ENCODE measurements around the gene ZNF337. TPM values are rescaled to one million over a fixed set of nuclear protein-coding genes. Genes with fewer than 3 reads are reported as not detected.

ZNF337 gene
- total and polyA plus RNA-seq, 4 donors = 1.1 to 5.9 (median 3.2) TPM

- Histone ChIP-seq H3K9ac (ENCODE audit: low read depth in 1 of 2, low read length in 2 of 2) (no peak overlapping the region), H3K27me3 (ENCODE audit: control insufficient read depth in 4 of 4, insufficient read depth in 4 of 4, low read length in 3 of 4) (no peaks in the 10 kb centered on the region), H3K4me1 (ENCODE audit: control insufficient read depth in 4 of 4, insufficient read depth in 4 of 4, low read length in 3 of 4) (no peaks in the 10 kb centered on the region), H3K36me3 (ENCODE audit: control insufficient read depth in 4 of 4, insufficient read depth in 3 of 4, low read depth in 1 of 4, low read length in 3 of 4) (peaks cover 1 to 11% (median 6%) of the 10 kb centered on the region in 4 donors), H3K27ac (ENCODE audit: low read depth in 1 of 2, low read length in 2 of 2) (no peak overlapping the region), H3K4me3 (ENCODE audit: low read depth in 1 of 3, low read length in 3 of 3) (no peak overlapping the region), H3K9me3 (ENCODE audit: control insufficient read depth in 4 of 4, low read length in 3 of 4) (no peaks in the 10 kb centered on the region)
- DNase-seq (ENCODE audit: low spot score) = no peak
- TF ChIP-seq RXRA (IDR thresholded peaks at IDR 0.05) (no peak), NR2F2 (IDR thresholded peaks at IDR 0.05) (no peak), RAD21 (IDR thresholded peaks at IDR 0.05) (no peak), YY1 (IDR thresholded peaks at IDR 0.05) (no peak)
- WGBS = 97% methylated on average over 3 of the region's 3 CpGs
Measured at GRCh38 chr20:25644814-25645213, 51.8 kb downstream of the ZNF337 start.

GRCh38 chr20:25643716-25644115, 52.9 kb downstream of the ZNF337 start:
- H3K27ac ChIP-seq (ENCODE audit: low read depth in 1 of 2, low read length in 2 of 2) = no peak overlapping the region
- no peaks in the 10 kb centered on the region for H3K4me1 ChIP-seq (ENCODE audit: control insufficient read depth in 4 of 4, insufficient read depth in 4 of 4, low read length in 3 of 4)
- DNase-seq (ENCODE audit: low spot score) = no peak
- H3K27me3 ChIP-seq (ENCODE audit: control insufficient read depth in 4 of 4, insufficient read depth in 4 of 4, low read length in 3 of 4) = no peaks in the 10 kb centered on the region
- H3K4me3 ChIP-seq (ENCODE audit: low read depth in 1 of 3, low read length in 3 of 3) = no peak overlapping the region
- H3K9ac ChIP-seq (ENCODE audit: low read depth in 1 of 2, low read length in 2 of 2) = no peak overlapping the region
- TF ChIP-seq ZBTB33 (IDR thresholded peaks at IDR 0.05) = no peak
- no peak for TF ChIP-seq TAF1 (conservative IDR thresholded peaks at IDR 0.05)
- TF ChIP-seq, protein P1, sequence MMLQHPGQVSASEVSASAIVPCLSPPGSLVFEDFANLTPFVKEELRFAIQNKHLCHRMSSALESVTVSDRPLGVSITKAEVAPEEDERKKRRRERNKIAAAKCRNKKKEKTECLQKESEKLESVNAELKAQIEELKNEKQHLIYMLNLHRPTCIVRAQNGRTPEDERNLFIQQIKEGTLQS (IDR thresholded peaks at IDR 0.05) = no peak
- no peak for TF ChIP-seq NR2F2 (IDR thresholded peaks at IDR 0.05)
- no peak for TF ChIP-seq GABPA (IDR thresholded peaks at IDR 0.05 in 1 of 2, conservative IDR thresholded peaks at IDR 0.05 in 1 of 2)
- TF ChIP-seq EGR1 (IDR thresholded peaks at IDR 0.05; ENCODE audit: low read depth in 2 of 2) = no peak
- TF ChIP-seq RAD21 (IDR thresholded peaks at IDR 0.05) = no peak
- TF ChIP-seq RXRA (IDR thresholded peaks at IDR 0.05) = no peak
- TF ChIP-seq, protein P2, sequence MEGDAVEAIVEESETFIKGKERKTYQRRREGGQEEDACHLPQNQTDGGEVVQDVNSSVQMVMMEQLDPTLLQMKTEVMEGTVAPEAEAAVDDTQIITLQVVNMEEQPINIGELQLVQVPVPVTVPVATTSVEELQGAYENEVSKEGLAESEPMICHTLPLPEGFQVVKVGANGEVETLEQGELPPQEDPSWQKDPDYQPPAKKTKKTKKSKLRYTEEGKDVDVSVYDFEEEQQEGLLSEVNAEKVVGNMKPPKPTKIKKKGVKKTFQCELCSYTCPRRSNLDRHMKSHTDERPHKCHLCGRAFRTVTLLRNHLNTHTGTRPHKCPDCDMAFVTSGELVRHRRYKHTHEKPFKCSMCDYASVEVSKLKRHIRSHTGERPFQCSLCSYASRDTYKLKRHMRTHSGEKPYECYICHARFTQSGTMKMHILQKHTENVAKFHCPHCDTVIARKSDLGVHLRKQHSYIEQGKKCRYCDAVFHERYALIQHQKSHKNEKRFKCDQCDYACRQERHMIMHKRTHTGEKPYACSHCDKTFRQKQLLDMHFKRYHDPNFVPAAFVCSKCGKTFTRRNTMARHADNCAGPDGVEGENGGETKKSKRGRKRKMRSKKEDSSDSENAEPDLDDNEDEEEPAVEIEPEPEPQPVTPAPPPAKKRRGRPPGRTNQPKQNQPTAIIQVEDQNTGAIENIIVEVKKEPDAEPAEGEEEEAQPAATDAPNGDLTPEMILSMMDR (IDR thresholded peaks at IDR 0.05; ENCODE audit: low read depth, low read length, missing input control) = no peak
- TF ChIP-seq HNF4A (conservative IDR thresholded peaks at IDR 0.05) = no peak
- no peak for TF ChIP-seq FOXA1 (IDR thresholded peaks at IDR 0.05)
- no peak for TF ChIP-seq HNF4G (IDR thresholded peaks at IDR 0.05)
- TF ChIP-seq, protein P3, sequence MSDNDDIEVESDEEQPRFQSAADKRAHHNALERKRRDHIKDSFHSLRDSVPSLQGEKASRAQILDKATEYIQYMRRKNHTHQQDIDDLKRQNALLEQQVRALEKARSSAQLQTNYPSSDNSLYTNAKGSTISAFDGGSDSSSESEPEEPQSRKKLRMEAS (IDR thresholded peaks at IDR 0.05) = no peak
- no peak for TF ChIP-seq YY1 (IDR thresholded peaks at IDR 0.05)
- no peak for TF ChIP-seq REST (IDR thresholded peaks at IDR 0.05)
- TF ChIP-seq SP1 (IDR thresholded peaks at IDR 0.05) = no peak
- no peak for TF ChIP-seq JUND (IDR thresholded peaks at IDR 0.05)
- TF ChIP-seq FOXA2 (IDR thresholded peaks at IDR 0.05) = no peak
- peaks cover 1 to 11% (median 6%) of the 10 kb centered on the region in 4 donors for H3K36me3 ChIP-seq (ENCODE audit: control insufficient read depth in 4 of 4, insufficient read depth in 3 of 4, low read depth in 1 of 4, low read length in 3 of 4)
- H3K9me3 ChIP-seq (ENCODE audit: control insufficient read depth in 4 of 4, low read length in 3 of 4) = no peaks in the 10 kb centered on the region
